NCI-H82 (cell line): ENCODE results near the gene GMEB2.

Experiments
- DNase-seq: peaks from one replicate; lab custom pipeline; 2025; lab: John Stamatoyannopoulos, UW

The GMEB2 gene

DNA sequence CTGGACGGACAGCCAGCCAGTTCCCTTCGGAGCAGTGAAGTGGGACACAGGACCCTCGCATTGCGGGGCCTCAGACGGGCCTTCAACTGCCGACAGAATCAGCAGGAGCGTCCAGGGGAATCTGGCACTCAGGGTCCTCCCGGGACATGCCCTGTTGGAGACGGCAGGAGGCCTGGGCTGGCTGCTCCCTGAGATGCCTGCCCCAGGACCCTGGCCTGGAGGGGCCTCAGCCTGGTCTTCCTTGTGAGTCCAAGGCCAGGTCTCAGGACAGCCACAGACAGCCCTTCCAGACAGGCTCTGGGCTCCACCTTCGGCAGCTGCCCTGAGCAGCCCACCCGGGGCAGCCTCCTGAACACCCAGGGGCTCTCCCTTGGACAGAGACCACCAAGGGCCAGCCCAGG is 38.3 kb downstream of the GMEB2 start:
- DNase-seq = no peak

GRCh38 chr20:63587776-63588591 is 38.9 kb downstream of the GMEB2 start:
- DNase-seq = no peak

DNA sequence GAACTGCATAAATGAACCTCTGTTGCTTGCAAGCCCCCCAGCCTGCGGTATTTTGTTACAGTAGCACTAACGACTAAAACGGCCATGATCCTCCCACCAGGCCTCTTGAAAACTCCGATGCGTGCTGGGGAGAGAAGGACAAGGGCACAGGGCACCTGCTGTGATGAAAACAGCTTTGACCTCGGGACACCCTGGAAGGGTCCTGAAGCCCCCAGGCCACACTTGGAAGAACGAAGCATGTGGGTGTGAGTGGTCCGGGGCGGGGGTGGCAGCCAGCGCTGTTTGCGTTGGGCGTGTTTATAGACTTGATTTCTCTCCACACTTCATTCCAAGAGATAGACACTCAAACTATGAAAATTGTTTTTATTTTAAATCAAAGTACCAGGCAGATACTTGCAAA is 39.6 kb downstream of the GMEB2 start:
- DNase-seq = no peak

- no peak for DNase-seq
Observed at GRCh38 chr20:63586797-63587196, 40.1 kb downstream of the GMEB2 start.

- DNase-seq = no peak
Observed at GRCh38 chr20:63585616-63586565, 41.0 kb downstream of the GMEB2 start.

DNA sequence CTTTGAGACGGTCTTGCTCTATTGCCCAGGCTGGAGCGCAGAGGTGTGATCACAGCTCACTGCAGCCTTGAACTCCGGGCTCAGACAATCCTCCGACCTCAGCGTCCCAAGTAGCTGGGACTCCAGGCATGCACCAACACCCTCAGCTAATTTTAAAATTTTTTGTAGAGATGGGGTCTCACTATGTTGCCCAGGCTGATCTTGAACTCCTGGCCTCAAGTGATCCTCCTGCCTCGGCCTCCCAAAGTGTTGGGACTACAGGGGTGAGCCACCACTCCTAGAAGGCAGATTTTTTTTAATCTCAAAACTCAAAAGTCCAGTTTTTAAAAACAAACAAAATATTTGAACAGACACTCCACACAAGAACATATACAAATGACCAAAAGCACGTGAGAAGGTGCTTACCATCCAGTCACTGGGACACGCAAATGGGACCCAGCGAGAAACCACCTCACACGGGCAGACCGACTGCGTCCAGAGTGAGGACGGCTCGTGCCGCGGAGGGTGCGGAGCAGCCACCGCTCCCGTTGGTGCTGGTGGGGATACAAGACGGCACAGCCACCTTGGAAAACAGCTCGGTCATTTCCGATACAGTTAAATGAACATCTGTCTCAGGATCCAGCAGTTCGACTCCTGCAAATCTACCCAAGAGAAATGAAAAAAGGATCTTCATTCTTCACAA is 44.4 kb downstream of the GMEB2 start:
- no peak for DNase-seq

DNA sequence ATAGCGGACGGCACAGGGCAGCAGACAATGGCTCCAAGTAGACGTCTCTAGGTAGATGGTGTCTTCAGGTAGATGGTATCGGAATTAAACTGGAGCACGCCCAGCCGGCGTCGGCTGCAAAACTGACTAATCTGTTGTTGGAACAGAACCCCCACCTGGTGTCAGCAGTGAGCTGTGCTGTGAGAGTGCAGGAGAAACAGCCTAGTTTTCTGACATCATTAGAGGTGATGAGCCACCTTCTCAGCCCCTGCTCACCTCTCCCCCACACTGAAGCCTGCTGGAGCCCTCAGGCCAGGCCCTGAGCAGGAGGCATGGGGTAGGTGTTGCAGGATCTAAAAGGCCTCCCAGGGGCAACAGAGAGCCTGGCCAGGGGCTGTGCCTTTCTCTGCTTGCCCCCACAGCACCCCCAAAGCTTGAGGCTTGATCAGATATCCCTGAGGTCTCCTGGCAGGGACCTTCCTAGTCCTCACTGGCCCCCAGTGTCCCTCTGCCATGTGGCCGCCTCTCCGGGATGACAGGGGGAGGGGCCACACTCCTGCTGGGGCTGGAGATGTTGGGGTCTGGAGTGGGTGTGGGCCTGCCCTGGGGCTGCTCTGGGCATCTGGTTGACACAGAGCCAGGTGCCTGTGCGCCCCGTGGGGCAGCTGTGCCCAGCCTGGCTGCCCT is 46.0 kb downstream of the GMEB2 start:
- peak; percentile 65 for DNase-seq

DNA sequence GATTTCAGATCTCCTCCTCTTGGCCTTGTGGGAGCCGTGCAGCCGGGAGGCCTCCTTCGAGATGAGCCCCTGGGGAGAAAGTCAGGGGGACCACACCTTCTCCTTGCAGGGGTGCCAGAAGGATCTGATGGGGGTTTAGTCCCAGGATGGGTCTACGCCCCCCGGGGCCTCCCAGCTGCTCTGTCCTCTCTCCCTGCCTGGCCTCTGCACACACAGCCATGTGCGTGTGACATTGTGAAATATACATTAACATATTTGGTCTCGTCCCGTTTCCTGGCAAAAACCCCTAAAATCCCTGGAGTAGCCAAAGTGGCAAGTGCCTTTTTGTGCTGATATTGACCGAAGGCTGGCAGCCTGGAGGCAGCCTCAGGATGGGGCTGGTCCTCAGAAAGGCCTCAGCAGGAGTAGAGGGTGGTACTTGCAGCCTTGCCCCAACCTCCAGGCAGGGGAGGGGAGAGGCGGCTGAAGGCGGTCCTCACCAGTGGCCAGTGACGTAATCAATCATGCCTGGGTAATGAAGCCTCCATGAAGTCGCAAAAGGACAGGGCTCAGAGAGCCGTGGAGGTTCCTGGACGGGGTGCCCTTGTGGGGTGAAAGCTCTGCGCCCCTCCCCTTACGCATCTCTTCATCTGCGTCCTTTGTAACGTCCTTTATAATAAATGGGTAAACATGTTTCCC is 47.7 kb downstream of the GMEB2 start:
- no peak for DNase-seq

DNA sequence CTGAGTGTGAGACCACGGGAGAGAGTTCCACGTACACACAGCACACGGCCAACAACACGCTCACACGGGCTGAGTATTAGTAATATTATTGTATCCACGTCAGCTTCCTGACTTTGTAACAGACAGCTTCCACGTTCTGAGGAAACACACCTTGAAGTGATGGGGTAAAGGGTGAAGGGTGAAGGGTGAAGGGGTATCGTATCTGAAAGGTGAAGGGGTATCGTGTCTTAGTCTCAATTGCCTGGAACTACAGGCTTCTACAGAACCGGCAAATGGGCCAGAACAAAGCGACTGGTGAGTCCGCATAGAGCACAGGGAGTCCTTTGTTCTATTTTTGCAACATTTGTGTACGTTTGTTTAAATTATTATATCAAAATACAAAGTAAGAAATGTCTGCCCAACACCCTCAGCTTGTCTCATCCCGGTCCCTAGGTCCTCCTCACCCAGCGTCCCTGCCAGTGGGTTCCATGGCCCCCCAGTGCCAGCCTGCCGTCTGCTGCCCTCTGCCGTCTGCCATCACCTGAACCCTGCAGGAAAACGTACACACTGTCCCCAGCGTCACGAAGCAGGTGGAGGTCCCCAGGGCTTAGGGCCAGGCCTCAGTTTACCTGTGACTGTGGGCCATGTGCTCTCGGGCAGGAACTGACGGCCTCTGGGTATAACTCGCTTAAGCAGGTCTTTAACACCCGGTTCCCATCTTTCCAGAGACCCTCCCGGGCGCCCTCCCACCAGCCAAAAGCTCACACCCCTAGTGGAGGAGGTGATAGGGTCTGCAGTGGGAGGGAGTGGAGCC is 48.5 kb downstream of the GMEB2 start:
- no peak for DNase-seq

- no peak for DNase-seq
Observed at GRCh38 chr20:63577317-63577894, 49.5 kb downstream of the GMEB2 start.

GRCh38 chr20:63576311-63576710 is 50.6 kb downstream of the GMEB2 start:
- no peak for DNase-seq

- no peak for DNase-seq
Observed at GRCh38 chr20:63574829-63575743, 51.8 kb downstream of the GMEB2 start.

- peak; percentile 66 for DNase-seq
Observed at GRCh38 chr20:63574156-63574828, 52.6 kb downstream of the GMEB2 start, which contains the start of gene HELZ2. Gene HELZ2, minus strand, starts transcription at chr20:63574239. Its CDS starts 1,854 bp downstream, at chr20:63572385.

- no peak for DNase-seq
Observed at GRCh38 chr20:63573647-63574131, 53.2 kb downstream of the GMEB2 start.

- peak; percentile 39 for DNase-seq
Observed at GRCh38 chr20:63572788-63573646, 53.9 kb downstream of the GMEB2 start.

GRCh38 chr20:63572071-63572787 is 54.7 kb downstream of the GMEB2 start:
- no peak for DNase-seq
